Keratinocyte (primary cell): Measurements from ENCODE around the gene FAM169A. TPM values are rescaled to one million over a fixed set of nuclear protein-coding genes. Genes with fewer than 3 reads are reported as not detected.

Experiments
- DNase-seq: peaks from one replicate; pipeline ENCODE4 v3.0.0-alpha.2; 2011; ENCODE audit warnings: low read depth, missing footprints, low spot score
- FAIRE-seq: peaks from 2 replicates; lab custom pipeline; 2011; peaks lifted over from hg19 to GRCh38; lab: Jason Lieb, UNC
- H2AFZ ChIP-seq: 2 replicates; pipeline ENCODE4 v1.6.0; 2012; ENCODE audit warnings: low read length, control low read depth, inconsistent platforms; ENCODE audit not compliant: control insufficient read depth
- H3K27ac ChIP-seq: 2 replicates; pipeline ENCODE4 v1.5.1; 2011; ENCODE audit warnings: low read length; ENCODE audit not compliant: control insufficient read depth, insufficient read depth
- H3K27me3 ChIP-seq: 3 replicates; pipeline ENCODE4 v1.6.0; 2011; ENCODE audit warnings: low read length; ENCODE audit not compliant: control insufficient read depth, insufficient read depth; ENCODE audit errors: extremely low read depth
- H3K36me3 ChIP-seq, 2 experiments: 2 replicates in 1 of 2; 3 replicates in 1 of 2; pipeline ENCODE4 v1.5.1; 2011; ENCODE audit warnings: low read length in 2 of 2, mild to moderate bottlenecking in 1 of 2; ENCODE audit not compliant: control insufficient read depth in 2 of 2, insufficient read depth in 2 of 2; ENCODE audit errors: extremely low read depth in 1 of 2
- H3K4me1 ChIP-seq: 3 replicates; pipeline ENCODE4 v1.5.1; 2011; ENCODE audit warnings: low read length; ENCODE audit not compliant: control insufficient read depth, insufficient read depth; ENCODE audit errors: extremely low read depth
- H3K4me2 ChIP-seq: 3 replicates; pipeline ENCODE4 v1.6.0; 2011; ENCODE audit warnings: low read depth, low read length; ENCODE audit not compliant: control insufficient read depth, insufficient read depth; ENCODE audit errors: extremely low read depth
- H3K4me3 ChIP-seq, 3 experiments: fragments of 200-600 bp in 1 of 3; sonication (generic) in 1 of 3; 2 replicates in 2 of 3; 3 replicates in 1 of 3; pipeline ENCODE4 v1.5.1; 2011 to 2016; ENCODE audit warnings: low read length in 3 of 3, mild to moderate bottlenecking in 3 of 3, control low read depth in 2 of 3, inconsistent platforms in 1 of 3, low read depth in 1 of 3, mixed read lengths in 1 of 3, mixed run types in 1 of 3, moderate library complexity in 1 of 3; ENCODE audit not compliant: control insufficient read depth in 2 of 3, insufficient read depth in 2 of 3; ENCODE audit errors: extremely low read depth in 1 of 3
- H3K79me2 ChIP-seq: 2 replicates; pipeline ENCODE4 v1.6.0; 2012; ENCODE audit warnings: low read length; ENCODE audit not compliant: control insufficient read depth, insufficient read depth
- H3K9ac ChIP-seq: 3 replicates; pipeline ENCODE4 v1.6.0; 2011; ENCODE audit warnings: low read length; ENCODE audit not compliant: control insufficient read depth, insufficient read depth; ENCODE audit errors: extremely low read depth
- H3K9me1 ChIP-seq: 3 replicates; pipeline ENCODE4 v1.6.0; 2011; ENCODE audit warnings: low read length; ENCODE audit not compliant: control insufficient read depth, insufficient read depth; ENCODE audit errors: extremely low read depth
- H3K9me3 ChIP-seq: 2 replicates; pipeline ENCODE4 v1.5.1; 2012; ENCODE audit warnings: low read depth, low read length; ENCODE audit not compliant: control insufficient read depth
- H4K20me1 ChIP-seq: 3 replicates; pipeline ENCODE4 v1.6.0; 2011; ENCODE audit warnings: low read length; ENCODE audit not compliant: control insufficient read depth, insufficient read depth; ENCODE audit errors: extremely low read depth
- EZH2 ChIP-seq: IDR thresholded peaks from one replicate; pipeline ENCODE4 v1.6.1; 2012; ENCODE audit warnings: inconsistent platforms, mild to moderate bottlenecking, low read length, moderate library complexity
- dilution Hi-C: fragments of 300-500 bp; cut with MboI; formaldehyde crosslinking; loops from one replicate; pipeline ENCODE4 v1.7.0; 2020; ENCODE audit warnings: low sequenced_read_pairs; ENCODE audit not compliant: extremely low pct_ligation_motif_present
- polyA plus RNA-seq, 5 experiments: library from polyadenylated mRNA; depleted of rRNA in 3 of 5; stranded (reverse) in 3 of 5; stranded (forward) in 1 of 5; unstranded in 1 of 5; fragments of >200 nt; gene quantifications; 1 replicate in 1 of 5; 2 replicates in 3 of 5; 3 replicates in 1 of 5; pipeline versions ENCODE4 v1.2.1 to v1.2.3, GENCODE V29; 2011 to 2012; ENCODE audit warnings: missing spikeins in 2 of 5, low read depth in 1 of 5, low replicate concordance in 1 of 5
- TF ChIP-seq, protein P1 (sequence below), 3 experiments: IDR thresholded peaks in 1 of 3; conservative IDR thresholded peaks in 1 of 3; optimal IDR thresholded peaks in 1 of 3; 2 replicates in 2 of 3; 3 replicates in 1 of 3; pipeline versions ENCODE3 to v1.5.1; 2011; ENCODE audit warnings: low read length in 3 of 3, mild to moderate bottlenecking in 3 of 3, moderate library complexity in 2 of 3, control low read depth in 1 of 3, inconsistent platforms in 1 of 3; ENCODE audit not compliant: insufficient read depth in 2 of 3; ENCODE audit errors: extremely low read depth in 1 of 3

The FAM169A gene
- polyA plus RNA-seq, 1 donor (not counting 4 experiments of a cell fraction or from before 2014, with no cell fraction given) = 13.1 TPM

DNA sequence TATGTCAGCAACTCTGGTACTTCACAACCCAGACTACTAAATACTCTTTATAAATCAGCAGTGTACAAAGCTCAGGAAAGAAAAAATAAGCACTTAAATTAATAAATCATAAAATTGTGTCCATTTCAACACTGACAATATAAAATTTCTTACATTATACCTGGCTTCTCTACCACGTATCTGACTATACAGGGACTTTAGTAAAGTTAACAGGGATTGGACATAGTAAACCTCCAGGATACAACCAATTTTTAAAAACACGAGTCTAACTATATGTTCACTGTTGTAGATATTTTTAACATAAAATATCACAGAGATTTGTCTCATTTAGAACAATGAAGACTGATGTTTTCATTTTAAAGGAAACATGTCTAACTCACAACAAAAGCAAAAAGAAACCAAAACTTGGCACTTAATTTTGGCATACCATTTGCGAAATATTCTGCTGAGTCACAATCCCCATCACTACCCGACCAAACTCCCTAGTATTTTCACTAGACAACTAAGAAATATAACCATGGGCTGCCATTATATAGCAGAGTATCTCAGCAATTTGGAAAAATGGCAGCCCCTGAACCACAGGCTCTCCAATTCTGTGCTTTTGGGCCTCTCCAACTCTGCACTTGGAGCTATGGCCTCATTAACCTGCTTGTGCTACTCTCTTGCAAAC lies 14.4 kb downstream of the FAM169A start:
- dilution Hi-C loops = no loop called here
- FAIRE-seq (peak; percentile 83), DNase-seq (no peak)
- H3K4me1 ChIP-seq = peaks cover 16% of the 10 kb centered on the region
- no peaks in the 10 kb centered on the region for H4K20me1 ChIP-seq
- H3K27ac ChIP-seq = peak overlapping the region; percentile 77
- H3K79me2 ChIP-seq = peaks cover 29% of the 10 kb centered on the region
- peak overlapping the region; percentile 54 for H2AFZ ChIP-seq
- no peaks in the 10 kb centered on the region for H3K9me3 ChIP-seq
- peak overlapping the region; percentile 86 for H3K4me2 ChIP-seq
- TF ChIP-seq, protein P1, sequence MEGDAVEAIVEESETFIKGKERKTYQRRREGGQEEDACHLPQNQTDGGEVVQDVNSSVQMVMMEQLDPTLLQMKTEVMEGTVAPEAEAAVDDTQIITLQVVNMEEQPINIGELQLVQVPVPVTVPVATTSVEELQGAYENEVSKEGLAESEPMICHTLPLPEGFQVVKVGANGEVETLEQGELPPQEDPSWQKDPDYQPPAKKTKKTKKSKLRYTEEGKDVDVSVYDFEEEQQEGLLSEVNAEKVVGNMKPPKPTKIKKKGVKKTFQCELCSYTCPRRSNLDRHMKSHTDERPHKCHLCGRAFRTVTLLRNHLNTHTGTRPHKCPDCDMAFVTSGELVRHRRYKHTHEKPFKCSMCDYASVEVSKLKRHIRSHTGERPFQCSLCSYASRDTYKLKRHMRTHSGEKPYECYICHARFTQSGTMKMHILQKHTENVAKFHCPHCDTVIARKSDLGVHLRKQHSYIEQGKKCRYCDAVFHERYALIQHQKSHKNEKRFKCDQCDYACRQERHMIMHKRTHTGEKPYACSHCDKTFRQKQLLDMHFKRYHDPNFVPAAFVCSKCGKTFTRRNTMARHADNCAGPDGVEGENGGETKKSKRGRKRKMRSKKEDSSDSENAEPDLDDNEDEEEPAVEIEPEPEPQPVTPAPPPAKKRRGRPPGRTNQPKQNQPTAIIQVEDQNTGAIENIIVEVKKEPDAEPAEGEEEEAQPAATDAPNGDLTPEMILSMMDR (optimal IDR thresholded peaks at IDR 0.05 in 1 of 3, IDR thresholded peaks at IDR 0.05 in 1 of 3, conservative IDR thresholded peaks at IDR 0.05 in 1 of 3; ENCODE audit: extremely low read depth in 1 of 3, insufficient read depth in 2 of 3, low read length in 3 of 3) = no peak
- TF ChIP-seq EZH2 = no peak
- peak overlapping the region; percentile 5 to 55 (median 43) for H3K4me3 ChIP-seq
- peak overlapping the region; percentile 38 for H3K9ac ChIP-seq
- no peaks in the 10 kb centered on the region for H3K9me1 ChIP-seq
- H3K36me3 ChIP-seq = peaks cover 0 to 5% of the 10 kb centered on the region in 2 experiments
- H3K27me3 ChIP-seq = no peaks in the 10 kb centered on the region

DNA sequence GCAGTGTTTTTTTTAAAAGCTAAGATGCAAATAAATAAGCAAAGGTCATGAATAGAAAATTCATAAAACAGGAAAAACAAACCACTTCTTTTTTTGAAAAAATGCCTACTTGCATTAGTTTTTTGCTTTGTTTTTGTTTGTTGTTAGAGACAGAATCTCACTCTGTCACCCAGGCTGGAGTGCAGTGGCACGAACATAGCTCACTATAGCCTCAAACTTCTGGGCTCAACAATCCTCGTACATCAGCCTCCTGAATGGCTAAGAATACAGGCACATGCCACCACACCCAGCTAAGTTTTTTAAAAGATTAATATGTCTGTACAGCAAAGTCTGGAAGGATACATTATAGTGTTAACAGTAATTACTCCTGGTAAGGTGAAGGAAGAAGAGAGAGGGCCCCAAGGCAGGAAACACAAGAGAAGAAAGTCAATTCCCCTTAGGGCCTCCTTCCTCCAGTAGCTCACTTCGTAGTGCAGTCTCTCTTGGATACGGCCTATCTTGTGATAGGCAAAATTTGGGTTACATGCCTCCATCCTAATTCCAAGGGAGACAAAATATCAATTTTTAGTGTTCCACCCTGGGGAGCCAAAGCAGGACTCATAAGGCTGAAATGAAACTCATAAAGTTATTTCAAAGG lies 15.3 kb downstream of the FAM169A start:
- FAIRE-seq (no peak), DNase-seq (no peak)
- Histone ChIP-seq H3K9ac (peak overlapping the region; percentile 38), H2AFZ (peak overlapping the region; percentile 54), H3K9me1 (no peaks in the 10 kb centered on the region), H4K20me1 (no peaks in the 10 kb centered on the region), H3K4me3 (peak overlapping the region in 2 of 3 experiments; percentile 13 to 55), H3K27ac (peak overlapping the region; percentile 77), H3K9me3 (no peaks in the 10 kb centered on the region), H3K79me2 (peaks cover 32% of the 10 kb centered on the region), H3K27me3 (no peaks in the 10 kb centered on the region), H3K4me2 (peak overlapping the region; percentile 86), H3K36me3 (peaks cover 0 to 5% of the 10 kb centered on the region in 2 experiments), H3K4me1 (peaks cover 16% of the 10 kb centered on the region)
- dilution Hi-C loops = no loop called here
- TF ChIP-seq, protein P1 (optimal IDR thresholded peaks at IDR 0.05 in 1 of 3, IDR thresholded peaks at IDR 0.05 in 1 of 3, conservative IDR thresholded peaks at IDR 0.05 in 1 of 3; ENCODE audit: extremely low read depth in 1 of 3, insufficient read depth in 2 of 3, low read length in 3 of 3) = no peak
- TF ChIP-seq EZH2 = no peak
